ENCODE data around the gene TMPRSS9.

DNA sequence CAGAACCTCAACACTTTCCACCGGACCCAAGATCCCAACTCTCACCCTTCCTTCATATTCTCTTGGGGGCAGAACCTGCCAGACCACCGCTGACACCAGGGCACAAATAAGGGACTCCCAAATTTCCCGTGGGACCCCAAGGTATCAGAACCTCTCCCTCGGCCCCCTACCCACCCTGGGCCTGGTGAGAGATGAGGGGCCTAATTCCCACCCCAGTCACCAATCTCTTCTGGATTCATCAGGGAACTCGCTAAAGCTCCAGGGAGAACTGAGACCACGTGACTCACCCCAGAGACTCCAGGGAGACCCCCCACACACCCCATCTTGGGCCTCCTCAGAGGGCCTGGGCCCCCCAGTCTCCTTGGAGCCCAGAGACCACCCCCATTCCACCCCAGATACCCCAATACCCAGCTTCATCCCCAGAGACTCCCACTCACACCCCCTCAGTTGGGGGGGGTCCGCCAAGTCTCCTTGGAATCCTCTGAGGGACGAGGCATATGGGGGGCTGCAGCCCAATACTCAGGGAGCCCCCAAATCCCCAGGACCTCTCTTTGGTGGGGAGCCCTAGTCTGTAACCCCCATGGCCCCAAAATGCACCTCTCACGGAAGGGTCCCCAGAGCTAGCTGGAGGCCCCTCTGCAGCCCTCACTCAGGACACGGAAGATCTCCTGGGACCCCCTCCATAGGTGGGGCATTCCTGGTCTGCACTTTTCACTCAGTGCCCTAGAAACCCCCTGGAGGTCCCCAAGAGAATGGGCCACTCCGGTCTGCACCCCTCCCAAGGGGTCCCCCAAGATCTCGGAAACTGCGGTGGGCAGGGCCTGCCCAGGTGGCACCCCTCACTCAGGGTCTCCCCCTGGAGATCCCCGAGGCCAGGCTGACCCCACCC, 95.1 kb downstream of the TMPRSS9 start:
- TF ChIP-seq PAX5 (IDR thresholded peaks at IDR 0.05; ENCODE audit: insufficient read depth, low read length, severe bottlenecking): no peak
- no peak for TF ChIP-seq POLR2AphosphoS5 (IDR thresholded peaks at IDR 0.05; ENCODE audit: low read depth, low read length)
- TF ChIP-seq POLR2A (IDR thresholded peaks at IDR 0.05; ENCODE audit: low read depth, low read length): no peak
- no peak for TF ChIP-seq TAF1 (IDR thresholded peaks at IDR 0.05; ENCODE audit: low read depth, low read length)
- no peak for TF ChIP-seq SPI1 (IDR thresholded peaks at IDR 0.05; ENCODE audit: low read depth, low read length)
- no peak for TF ChIP-seq POU2F2 (IDR thresholded peaks at IDR 0.05; ENCODE audit: low read depth, low read length)

Data from GM12891 (cell line).